Osteoblast (primary cell): ENCODE measurements around the gene ROBO2. TPM values are rescaled to one million over a fixed set of nuclear protein-coding genes. Genes with fewer than 3 reads are reported as not detected.

ENCODE experiments used
- DNase-seq: peaks from one replicate; pipeline ENCODE4 v3.0.0; 2011; ENCODE audit warnings: low spot score, mixed read lengths; ENCODE audit not compliant: insufficient read length; ENCODE audit errors: missing footprints
- H2AFZ ChIP-seq: 2 replicates; pipeline ENCODE4 v1.6.0; 2011; ENCODE audit warnings: mild to moderate bottlenecking, low read length
- H3K27ac ChIP-seq: 2 replicates; pipeline ENCODE4 v1.5.1; 2011; ENCODE audit warnings: mild to moderate bottlenecking, low read depth, low read length, moderate library complexity
- H3K27me3 ChIP-seq: 2 replicates; pipeline ENCODE4 v1.6.0; 2012; ENCODE audit warnings: mild to moderate bottlenecking, control low read depth, inconsistent platforms, low read length, moderate library complexity; ENCODE audit not compliant: insufficient read depth
- H3K36me3 ChIP-seq: 2 replicates; pipeline ENCODE4 v1.5.1; 2011; ENCODE audit warnings: mild to moderate bottlenecking, low read length, control low read depth, moderate library complexity; ENCODE audit not compliant: insufficient read depth
- H3K4me1 ChIP-seq: 2 replicates; pipeline ENCODE4 v1.5.1; 2011; ENCODE audit warnings: mild to moderate bottlenecking, low read length, control low read depth, moderate library complexity; ENCODE audit not compliant: insufficient read depth
- H3K4me2 ChIP-seq: 2 replicates; pipeline ENCODE4 v1.6.0; 2011; ENCODE audit warnings: mild to moderate bottlenecking, low read length; ENCODE audit not compliant: insufficient read depth
- H3K4me3 ChIP-seq: fragments of 200-600 bp; sonication (generic); 3 replicates; pipeline ENCODE4 v1.5.1; 2012; ENCODE audit warnings: mild to moderate bottlenecking, low read length, inconsistent platforms; ENCODE audit not compliant: insufficient read depth
- H3K79me2 ChIP-seq: 2 replicates; pipeline ENCODE4 v1.6.0; 2012; ENCODE audit warnings: mild to moderate bottlenecking, low read length, control low read depth, inconsistent platforms; ENCODE audit not compliant: insufficient read depth
- H3K9me3 ChIP-seq: 2 replicates; pipeline ENCODE4 v1.5.1; 2011; ENCODE audit warnings: low read depth, low read length, control low read depth
- H4K20me1 ChIP-seq: 2 replicates; pipeline ENCODE4 v1.6.0; 2012; ENCODE audit warnings: mild to moderate bottlenecking, low read length, control low read depth; ENCODE audit not compliant: insufficient read depth
- CTCF ChIP-seq: IDR thresholded peaks from 2 replicates; pipeline ENCODE4 v1.5.1; 2011; ENCODE audit warnings: mild to moderate bottlenecking, low read depth, low read length, moderate library complexity; ENCODE audit errors: extremely low read depth
- total RNA-seq: library from RNA; depleted of rRNA; stranded (reverse); fragments of >200 nt; gene quantifications from 2 replicates; pipeline ENCODE4 v1.2.3, GENCODE V29; 2012

ROBO2 gene
- total RNA-seq, 1 donor = 0.36 TPM

- H3K79me2 ChIP-seq = no peaks in the 10 kb centered on the region
- no peak overlapping the region for H3K4me3 ChIP-seq
- no peak overlapping the region for H2AFZ ChIP-seq
- no peak for DNase-seq
- H3K4me1 ChIP-seq = no peaks in the 10 kb centered on the region
- no peaks in the 10 kb centered on the region for H3K36me3 ChIP-seq
- H3K27me3 ChIP-seq = no peaks in the 10 kb centered on the region
- no peaks in the 10 kb centered on the region for H4K20me1 ChIP-seq
- no peak for TF ChIP-seq CTCF
- no peak overlapping the region for H3K27ac ChIP-seq
- no peak overlapping the region for H3K4me2 ChIP-seq
- H3K9me3 ChIP-seq = no peaks in the 10 kb centered on the region
Observed at GRCh38 chr3:77562089-77562488, 522.2 kb downstream of the ROBO2 start.

GRCh38 chr3:77563012-77563411 is 523.1 kb downstream of the ROBO2 start:
- DNase-seq = no peak
- Histone ChIP-seq H3K36me3 (no peaks in the 10 kb centered on the region), H2AFZ (no peak overlapping the region), H3K4me2 (no peak overlapping the region), H3K4me1 (no peaks in the 10 kb centered on the region), H3K27ac (no peak overlapping the region), H3K4me3 (no peak overlapping the region), H3K79me2 (no peaks in the 10 kb centered on the region), H3K27me3 (no peaks in the 10 kb centered on the region), H4K20me1 (no peaks in the 10 kb centered on the region), H3K9me3 (no peaks in the 10 kb centered on the region)
- TF ChIP-seq CTCF = no peak

GRCh38 chr3:77566055-77566454 is 526.2 kb downstream of the ROBO2 start:
- H3K27ac ChIP-seq = no peak overlapping the region

More at GRCh38 chr3:77566055-77566454, 526.2 kb downstream of the ROBO2 start:
- Histone ChIP-seq H3K4me1 (no peaks in the 10 kb centered on the region), H3K9me3 (no peaks in the 10 kb centered on the region), H3K36me3 (no peaks in the 10 kb centered on the region), H3K4me2 (no peak overlapping the region), H3K79me2 (no peaks in the 10 kb centered on the region), H4K20me1 (no peaks in the 10 kb centered on the region), H3K27me3 (no peaks in the 10 kb centered on the region), H3K4me3 (no peak overlapping the region), H2AFZ (no peak overlapping the region)
- TF ChIP-seq CTCF = no peak
- no peak for DNase-seq
